Nephron (organoid): Measurements from ENCODE around the gene LGALS7B.
"Not testable (repeated sequence)": the region's sequence is repeated elsewhere in the genome, so short reads cannot be mapped to it uniquely, and the experiment has no call there.

Source experiments
- H3K27ac Mint-ChIP-seq, 3 experiments: 2 replicates each; pipeline ENCODE4 v1.8.0; 2020; ENCODE audit warnings: mixed read lengths in 3 of 3, mild to moderate bottlenecking in 2 of 3, moderate library complexity in 1 of 3
- H3K27me3 Mint-ChIP-seq: 2 replicates; pipeline ENCODE4 v1.8.0; 2021; ENCODE audit warnings: low read depth, mild to moderate bottlenecking, moderate library complexity, mixed read lengths
- H3K36me3 Mint-ChIP-seq: 2 replicates; pipeline ENCODE4 v1.8.0; 2020; ENCODE audit warnings: low read depth, mixed read lengths
- H3K4me1 Mint-ChIP-seq: 2 replicates; pipeline ENCODE4 v1.8.0; 2020; ENCODE audit warnings: mixed read lengths
- H3K4me3 Mint-ChIP-seq, 3 experiments: 2 replicates each; pipeline ENCODE4 v1.8.0; 2020; ENCODE audit warnings: mild to moderate bottlenecking in 3 of 3, mixed read lengths in 3 of 3, moderate library complexity in 2 of 3
- H3K9me3 Mint-ChIP-seq: 2 replicates; pipeline ENCODE4 v1.8.0; 2020; ENCODE audit warnings: mixed read lengths
- TF ChIP-seq, protein P1 (sequence below), 3 experiments: fragments of 200-600 bp; sonication (generic); IDR thresholded peaks; one replicate each; pipeline ENCODE4 v1.5.0; 2021; ENCODE audit warnings: antibody characterized with exemption in 3 of 3; ENCODE audit not compliant: unreplicated experiment in 3 of 3

The LGALS7B gene

DNA sequence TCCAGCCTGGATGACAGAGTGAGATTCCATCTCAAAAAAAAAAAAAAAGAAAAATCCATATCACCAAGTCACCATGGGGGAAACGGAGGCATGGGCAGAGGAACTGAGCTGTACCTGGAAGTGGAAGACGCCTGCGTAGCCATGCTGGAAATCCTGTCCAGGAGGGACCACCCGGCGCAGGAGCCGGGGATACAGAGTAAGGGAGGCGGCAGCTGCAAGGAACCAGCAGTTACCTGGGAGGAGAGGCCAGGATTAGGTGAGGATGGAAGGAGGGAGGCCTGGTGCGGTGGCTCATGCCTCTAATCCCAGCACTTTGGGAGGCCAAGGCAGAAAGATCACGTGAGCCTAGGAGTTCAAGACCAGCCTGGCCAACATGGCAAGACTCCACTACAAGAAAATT, 46.7 kb upstream of the LGALS7B start:
- TF ChIP-seq, protein P1, sequence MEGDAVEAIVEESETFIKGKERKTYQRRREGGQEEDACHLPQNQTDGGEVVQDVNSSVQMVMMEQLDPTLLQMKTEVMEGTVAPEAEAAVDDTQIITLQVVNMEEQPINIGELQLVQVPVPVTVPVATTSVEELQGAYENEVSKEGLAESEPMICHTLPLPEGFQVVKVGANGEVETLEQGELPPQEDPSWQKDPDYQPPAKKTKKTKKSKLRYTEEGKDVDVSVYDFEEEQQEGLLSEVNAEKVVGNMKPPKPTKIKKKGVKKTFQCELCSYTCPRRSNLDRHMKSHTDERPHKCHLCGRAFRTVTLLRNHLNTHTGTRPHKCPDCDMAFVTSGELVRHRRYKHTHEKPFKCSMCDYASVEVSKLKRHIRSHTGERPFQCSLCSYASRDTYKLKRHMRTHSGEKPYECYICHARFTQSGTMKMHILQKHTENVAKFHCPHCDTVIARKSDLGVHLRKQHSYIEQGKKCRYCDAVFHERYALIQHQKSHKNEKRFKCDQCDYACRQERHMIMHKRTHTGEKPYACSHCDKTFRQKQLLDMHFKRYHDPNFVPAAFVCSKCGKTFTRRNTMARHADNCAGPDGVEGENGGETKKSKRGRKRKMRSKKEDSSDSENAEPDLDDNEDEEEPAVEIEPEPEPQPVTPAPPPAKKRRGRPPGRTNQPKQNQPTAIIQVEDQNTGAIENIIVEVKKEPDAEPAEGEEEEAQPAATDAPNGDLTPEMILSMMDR (IDR thresholded peaks at IDR 0.05; ENCODE audit: unreplicated experiment in 3 of 3) = no peak
- H3K4me1 Mint-ChIP-seq = peaks cover 6% of the 10 kb centered on the region
- H3K4me3 Mint-ChIP-seq = no peak overlapping the region
- H3K27ac Mint-ChIP-seq = no peak overlapping the region
- no peaks in the 10 kb centered on the region for H3K9me3 Mint-ChIP-seq
- H3K27me3 Mint-ChIP-seq = peaks cover 18% of the 10 kb centered on the region
- no peaks in the 10 kb centered on the region for H3K36me3 Mint-ChIP-seq

DNA sequence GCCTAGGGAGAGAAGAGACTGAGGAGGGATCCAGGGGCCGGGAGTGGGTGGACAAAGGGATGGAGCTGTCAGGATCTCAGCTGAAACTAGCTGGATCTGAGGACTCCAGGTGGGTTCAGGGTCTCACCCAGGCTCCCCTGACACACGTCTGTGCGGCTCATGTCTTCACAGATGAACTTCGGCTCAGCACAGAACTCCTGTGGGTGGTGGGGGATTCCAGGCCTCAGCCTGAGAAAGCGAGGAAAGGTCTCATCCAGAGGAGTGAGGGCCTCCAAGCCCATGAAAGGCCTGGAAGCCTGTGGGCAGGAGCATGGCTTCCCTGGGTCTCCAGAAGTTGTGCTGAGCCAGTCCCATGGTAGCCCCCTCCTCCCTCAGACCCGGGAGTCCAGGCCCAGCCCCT, 46.1 kb upstream of the LGALS7B start:
- Mint-ChIP-seq H3K27ac (no peak overlapping the region), H3K4me1 (peaks cover 2% of the 10 kb centered on the region), H3K27me3 (peaks cover 13% of the 10 kb centered on the region), H3K4me3 (no peak overlapping the region), H3K9me3 (no peaks in the 10 kb centered on the region), H3K36me3 (no peaks in the 10 kb centered on the region)
- TF ChIP-seq, protein P1 (IDR thresholded peaks at IDR 0.05; ENCODE audit: unreplicated experiment in 3 of 3) = no peak

DNA sequence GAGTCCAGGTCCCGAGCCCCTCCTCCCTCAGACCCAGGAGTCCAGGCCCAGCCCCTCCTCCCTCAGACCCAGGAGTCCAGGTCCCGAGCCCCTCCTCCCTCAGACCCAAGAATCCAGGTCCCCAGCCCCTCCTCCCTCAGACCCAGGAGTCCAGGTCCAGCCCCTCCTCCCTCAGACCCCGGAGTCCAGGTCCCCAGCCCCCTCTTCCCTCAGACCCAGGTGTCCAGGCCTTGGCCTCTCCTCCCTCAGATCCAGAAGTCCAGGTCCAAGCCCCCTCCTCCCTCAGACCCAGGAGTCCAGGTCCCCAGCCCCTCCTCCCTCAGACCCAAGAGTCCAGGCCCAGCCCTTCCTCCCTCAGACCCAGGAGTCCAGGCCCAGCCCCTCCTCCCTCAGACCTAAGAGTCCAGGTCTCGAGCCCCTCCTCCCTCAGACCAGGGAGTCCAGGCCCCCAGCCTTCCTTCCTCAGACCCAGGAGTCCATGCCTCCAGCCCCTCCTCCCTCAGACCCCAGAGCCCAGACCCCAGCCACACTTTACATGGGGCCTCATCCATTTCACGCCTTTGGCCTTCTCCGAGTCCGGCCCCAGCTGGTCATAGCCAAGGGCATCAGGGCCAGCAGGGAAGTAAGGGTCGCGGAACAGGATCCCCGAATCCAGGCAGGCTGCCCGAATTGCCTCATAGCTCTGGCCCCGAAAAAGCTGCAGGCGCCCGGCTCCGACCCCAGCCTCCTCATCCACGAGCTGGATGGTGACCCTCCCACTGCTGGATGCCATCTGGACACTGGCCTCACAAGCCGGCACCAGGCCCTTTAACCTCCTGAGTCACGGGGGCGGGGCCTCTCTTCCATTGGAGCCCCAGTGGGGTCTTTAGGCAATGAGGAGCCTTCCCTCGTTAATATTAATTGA, 45.4 kb upstream of the LGALS7B start:
- no peaks in the 10 kb centered on the region for H3K4me1 Mint-ChIP-seq
- H3K4me3 Mint-ChIP-seq = no peak overlapping the region
- H3K27ac Mint-ChIP-seq = no peak overlapping the region
- peaks cover 8% of the 10 kb centered on the region for H3K27me3 Mint-ChIP-seq
- TF ChIP-seq, protein P1 (IDR thresholded peaks at IDR 0.05; ENCODE audit: unreplicated experiment in 3 of 3) = no peak
- H3K9me3 Mint-ChIP-seq = no peaks in the 10 kb centered on the region
- H3K36me3 Mint-ChIP-seq = no peaks in the 10 kb centered on the region

DNA sequence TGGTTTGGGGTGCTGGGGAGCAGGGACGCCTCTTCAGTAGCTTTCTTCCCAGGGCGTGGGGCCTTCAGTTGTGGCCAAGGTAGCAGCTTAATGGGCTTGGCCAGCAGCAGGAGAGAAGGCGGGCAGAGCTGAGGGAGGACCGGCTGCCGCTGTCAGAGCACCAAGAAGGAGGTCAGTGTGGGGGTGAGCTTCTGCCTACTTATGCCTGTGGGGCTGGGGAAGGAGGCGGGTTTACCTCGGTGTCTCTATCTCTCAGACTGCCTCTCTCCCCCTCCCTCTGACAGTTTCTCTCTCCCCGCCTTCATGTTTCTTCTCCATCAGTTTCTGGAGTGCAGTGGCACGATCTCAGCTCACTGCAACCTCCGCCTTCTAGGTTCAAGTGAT, 44.7 kb upstream of the LGALS7B start, which contains the start of gene CAPN12:
Gene CAPN12 (minus strand): TSS at position 177 of the 384 bp plus-strand sequence. CDS start 309 bp downstream, outside the sequence.
- Mint-ChIP-seq H3K9me3 (no peaks in the 10 kb centered on the region), H3K4me3 (no peak within 1 kb of the TSS), H3K4me1 (no peaks in the 10 kb centered on the region), H3K27me3 (peaks cover 2% of the 10 kb centered on the region), H3K36me3 (no peaks in the 10 kb centered on the region), H3K27ac (no peak within 1 kb of the TSS)
- TF ChIP-seq, protein P1 (IDR thresholded peaks at IDR 0.05; ENCODE audit: unreplicated experiment in 3 of 3) = no peak

DNA sequence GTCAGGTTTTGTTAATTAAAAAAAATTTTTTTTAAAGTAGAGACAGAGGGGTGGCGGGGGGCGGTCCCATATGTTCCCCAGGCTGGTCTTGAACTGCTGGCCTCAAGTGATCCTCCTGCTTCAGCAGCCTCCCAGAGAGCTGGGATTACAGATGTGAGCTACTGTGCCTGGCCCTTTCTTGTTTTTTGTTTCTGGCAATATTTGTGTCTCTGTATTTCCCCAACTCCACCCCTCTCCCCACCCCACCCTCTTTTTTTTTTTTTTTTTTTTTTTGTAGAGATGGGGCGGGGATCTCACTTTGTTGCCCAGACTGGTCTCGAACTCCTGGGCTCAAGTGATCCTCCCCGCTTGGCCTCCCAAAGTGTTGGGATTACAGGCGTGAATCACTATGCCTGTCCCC, 44.1 kb upstream of the LGALS7B start:
- no peaks in the 10 kb centered on the region for H3K4me1 Mint-ChIP-seq
- TF ChIP-seq, protein P1 (IDR thresholded peaks at IDR 0.05; ENCODE audit: unreplicated experiment in 3 of 3) = no peak
- H3K4me3 Mint-ChIP-seq = no peak overlapping the region
- no peaks in the 10 kb centered on the region for H3K27me3 Mint-ChIP-seq
- no peaks in the 10 kb centered on the region for H3K9me3 Mint-ChIP-seq
- no peak overlapping the region for H3K27ac Mint-ChIP-seq
- H3K36me3 Mint-ChIP-seq = no peaks in the 10 kb centered on the region

GRCh38 chr19:38745316-38745715, 43.7 kb upstream of the LGALS7B start:
- TF ChIP-seq, protein P1 (IDR thresholded peaks at IDR 0.05; ENCODE audit: unreplicated experiment in 3 of 3) = no peak
- Mint-ChIP-seq H3K9me3 (no peaks in the 10 kb centered on the region), H3K4me1 (no peaks in the 10 kb centered on the region), H3K36me3 (no peaks in the 10 kb centered on the region), H3K27ac (no peak overlapping the region), H3K27me3 (no peaks in the 10 kb centered on the region), H3K4me3 (no peak overlapping the region)

- not testable (repeated sequence) for H3K4me3 Mint-ChIP-seq, H3K36me3 Mint-ChIP-seq, H3K27ac Mint-ChIP-seq, H3K4me1 Mint-ChIP-seq, H3K27me3 Mint-ChIP-seq, H3K9me3 Mint-ChIP-seq
Measured at GRCh38 chr19:38753783-38754182, 35.2 kb upstream of the LGALS7B start.

DNA sequence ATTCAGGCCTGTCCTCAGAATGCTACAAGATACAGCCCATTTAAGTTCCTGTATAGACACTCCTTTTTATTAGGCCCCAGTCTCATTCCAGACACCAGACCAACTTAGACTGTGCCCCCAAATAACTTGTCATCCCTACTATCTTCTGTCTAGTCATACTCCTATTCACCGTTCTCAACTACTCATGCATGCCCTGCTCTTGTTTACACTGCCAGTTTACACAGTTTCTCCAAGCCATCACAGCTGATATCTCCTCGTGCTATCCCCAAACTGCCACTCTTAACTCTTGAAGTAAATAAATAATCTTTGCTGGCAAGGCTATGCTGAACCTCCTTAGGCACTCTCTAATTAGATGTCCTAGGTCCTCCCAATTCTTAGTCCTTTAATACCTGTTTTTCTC, 34.8 kb upstream of the LGALS7B start:
- not testable (repeated sequence) for H3K4me1 Mint-ChIP-seq, H3K27me3 Mint-ChIP-seq, H3K4me3 Mint-ChIP-seq, H3K27ac Mint-ChIP-seq, H3K9me3 Mint-ChIP-seq, H3K36me3 Mint-ChIP-seq
